Endothelial cell of umbilical vein (primary cell): ENCODE measurements around the gene CILP2. TPM values are rescaled to one million over a fixed set of nuclear protein-coding genes. Genes with fewer than 3 reads are reported as not detected.

ENCODE experiments used
- BruUV-seq: library from RNA; stranded (reverse); fragments of 400-500 nt; replicated peaks from 2 replicates; lab custom pipeline; 2021; lab: Mats Ljungman, UMichigan
- CTCF ChIA-PET: fragments of 300-600, 350-600 bp; sonication (Branson Sonifier 250); formaldehyde crosslinking; loops from one replicate; lab custom pipeline; 2021; ENCODE audit warnings: antibody characterized with exemption, inconsistent platforms; lab: Charles Lee
- POLR2A ChIA-PET: fragments of 300-600, 350-600 bp; sonication (Branson Sonifier 250); formaldehyde crosslinking; loops from one replicate; lab custom pipeline; 2021; ENCODE audit warnings: antibody characterized with exemption, inconsistent platforms; lab: Charles Lee
- DNase-seq: peaks from one replicate; pipeline ENCODE4 v3.0.0-alpha.2; 2011; ENCODE audit warnings: low read depth, low spot score
- FAIRE-seq: peaks from 2 replicates; lab custom pipeline; 2011; peaks lifted over from hg19 to GRCh38; lab: Jason Lieb, UNC
- H2AFZ ChIP-seq: 2 replicates; pipeline ENCODE4 v1.6.0; 2012; ENCODE audit warnings: low read depth, low read length, control low read depth, inconsistent platforms
- H3K27ac ChIP-seq: 2 replicates; pipeline ENCODE4 v1.5.1; 2011; ENCODE audit warnings: low read depth, mild to moderate bottlenecking, control low read depth, low read length, moderate library complexity; ENCODE audit not compliant: insufficient read depth
- H3K27me3 ChIP-seq, 2 experiments: 2 replicates each; pipeline versions ENCODE4 v1.6.0 to v1.6.1; 2011; ENCODE audit warnings: low read length in 2 of 2, mixed read lengths in 1 of 2; ENCODE audit not compliant: control insufficient read depth in 2 of 2, insufficient read depth in 2 of 2
- H3K36me3 ChIP-seq, 2 experiments: 2 replicates in 1 of 2; 3 replicates in 1 of 2; pipeline ENCODE4 v1.5.1; 2011; ENCODE audit warnings: low read length in 2 of 2, mild to moderate bottlenecking in 1 of 2, moderate library complexity in 1 of 2; ENCODE audit not compliant: control insufficient read depth in 2 of 2, insufficient read depth in 2 of 2; ENCODE audit errors: extremely low read depth in 1 of 2
- H3K4me1 ChIP-seq: 3 replicates; pipeline ENCODE4 v1.5.1; 2011; ENCODE audit warnings: mild to moderate bottlenecking, low read length; ENCODE audit not compliant: control insufficient read depth, insufficient read depth; ENCODE audit errors: extremely low read depth
- H3K4me2 ChIP-seq: 2 replicates; pipeline ENCODE4 v1.6.1; 2011; ENCODE audit warnings: low read length, control low read depth, mixed read lengths; ENCODE audit not compliant: insufficient read depth
- H3K4me3 ChIP-seq, 3 experiments: fragments of 200-600 bp in 1 of 3; sonication (generic), shearing (Covaris generic) in 1 of 3; replicated peaks in 1 of 3; 2 replicates each; pipeline ENCODE4 v1.5.1; 2011 to 2016; ENCODE audit warnings: control low read depth in 3 of 3, low read length in 3 of 3, mild to moderate bottlenecking in 2 of 3, inconsistent platforms in 1 of 3, low read depth in 1 of 3, moderate library complexity in 1 of 3; ENCODE audit not compliant: insufficient read depth in 1 of 3
- H3K79me2 ChIP-seq: 2 replicates; pipeline ENCODE4 v1.6.0; 2012; ENCODE audit warnings: low read length, inconsistent platforms; ENCODE audit not compliant: control insufficient read depth, insufficient read depth
- H3K9ac ChIP-seq: replicated peaks from 2 replicates; pipeline ENCODE3; 2011; ENCODE audit warnings: low read length, control low read depth; ENCODE audit not compliant: insufficient read depth; ENCODE audit errors: extremely low read depth
- H3K9me1 ChIP-seq: replicated peaks from 3 replicates; pipeline ENCODE4 v1.6.0; 2011; ENCODE audit warnings: mild to moderate bottlenecking, low read length; ENCODE audit not compliant: control insufficient read depth, insufficient read depth; ENCODE audit errors: extremely low read depth
- H3K9me3 ChIP-seq: replicated peaks from 2 replicates; pipeline ENCODE4 v1.5.1; 2012; ENCODE audit warnings: low read length, inconsistent platforms; ENCODE audit not compliant: control insufficient read depth, insufficient read depth
- H4K20me1 ChIP-seq: replicated peaks from 2 replicates; pipeline ENCODE3; 2011; ENCODE audit warnings: mild to moderate bottlenecking, low read length; ENCODE audit not compliant: control insufficient read depth, insufficient read depth; ENCODE audit errors: extremely low read depth
- CTCF ChIP-seq, 2 donors: IDR thresholded peaks; 1 replicate in 1 of 2; 2 replicates in 1 of 2; pipeline ENCODE4 v1.5.1; 2011; ENCODE audit warnings: low read length in 2 of 2, mild to moderate bottlenecking in 2 of 2, moderate library complexity in 2 of 2, control low read depth in 1 of 2, inconsistent platforms in 1 of 2, low read depth in 1 of 2; ENCODE audit not compliant: insufficient read depth in 1 of 2; ENCODE audit errors: extremely low read depth in 1 of 2
- EZH2 ChIP-seq: IDR thresholded peaks from 2 replicates; pipeline ENCODE4 v1.6.1; 2012; ENCODE audit warnings: borderline replicate concordance, low read depth, mild to moderate bottlenecking, moderate library complexity, low read length, inconsistent platforms; ENCODE audit not compliant: severe bottlenecking
- FOS ChIP-seq: IDR thresholded peaks from 2 replicates; pipeline ENCODE4 v1.6.1; 2011; ENCODE audit warnings: mild to moderate bottlenecking, low read length, moderate library complexity, borderline replicate concordance; ENCODE audit not compliant: insufficient read depth
- GATA2 ChIP-seq: IDR thresholded peaks from 2 replicates; pipeline ENCODE4 v1.7.0; 2011; ENCODE audit warnings: low read depth, mild to moderate bottlenecking, moderate library complexity, mixed read lengths, low read length; ENCODE audit not compliant: insufficient read length, insufficient read depth
- JUN ChIP-seq: IDR thresholded peaks from 2 replicates; pipeline ENCODE4 v1.6.1; 2011; ENCODE audit warnings: borderline replicate concordance, low read depth; ENCODE audit not compliant: insufficient read length, insufficient read depth
- MAX ChIP-seq: IDR thresholded peaks from 2 replicates; pipeline ENCODE4 v1.6.1; 2011; ENCODE audit not compliant: insufficient read depth, insufficient read length
- MYC ChIP-seq: IDR thresholded peaks from one replicate; pipeline ENCODE4 v1.6.1; 2011; ENCODE audit warnings: mild to moderate bottlenecking, low read depth, low read length
- POLR2A ChIP-seq: IDR thresholded peaks from 2 replicates; pipeline ENCODE4 v1.6.1; 2012; ENCODE audit warnings: low read depth, mild to moderate bottlenecking, control low read depth, low read length
- POLR2AphosphoS5 ChIP-seq: IDR thresholded peaks from 2 replicates; pipeline ENCODE4 v1.6.1; 2012; ENCODE audit warnings: low read depth, mild to moderate bottlenecking, control low read depth, low read length, moderate library complexity; ENCODE audit not compliant: insufficient read depth
- dilution Hi-C: fragments of 300-500 bp; cut with MboI; formaldehyde crosslinking; loops from one replicate; pipeline ENCODE4 v1.15.0; 2019; ENCODE audit warnings: low sequenced_read_pairs; ENCODE audit not compliant: extremely low pct_ligation_motif_present
- intact Hi-C: fragments of 100-400 bp; cut with micrococcal nuclease; formaldehyde crosslinking; loops from one replicate; pipeline ENCODE4 v1.10.0; 2022
- polyA plus RNA-seq, 4 experiments: library from polyadenylated mRNA; depleted of rRNA in 3 of 4; stranded (reverse) in 3 of 4; unstranded in 1 of 4; fragments of >200 nt; gene quantifications; 2 replicates each; pipeline versions ENCODE4 v1.2.1 to v1.2.3, GENCODE V29; 2011 to 2012; ENCODE audit warnings: missing spikeins in 1 of 4
- total RNA-seq: library from RNA; stranded (reverse); gene quantifications from 2 replicates; pipeline ENCODE4 v1.2.3, GENCODE V29; 2021

CILP2 gene
- total and polyA plus RNA-seq, 2 donors (not counting 3 experiments of a cell fraction or from before 2014, with no cell fraction given): 0.01 TPM; not detected in 1

DNA sequence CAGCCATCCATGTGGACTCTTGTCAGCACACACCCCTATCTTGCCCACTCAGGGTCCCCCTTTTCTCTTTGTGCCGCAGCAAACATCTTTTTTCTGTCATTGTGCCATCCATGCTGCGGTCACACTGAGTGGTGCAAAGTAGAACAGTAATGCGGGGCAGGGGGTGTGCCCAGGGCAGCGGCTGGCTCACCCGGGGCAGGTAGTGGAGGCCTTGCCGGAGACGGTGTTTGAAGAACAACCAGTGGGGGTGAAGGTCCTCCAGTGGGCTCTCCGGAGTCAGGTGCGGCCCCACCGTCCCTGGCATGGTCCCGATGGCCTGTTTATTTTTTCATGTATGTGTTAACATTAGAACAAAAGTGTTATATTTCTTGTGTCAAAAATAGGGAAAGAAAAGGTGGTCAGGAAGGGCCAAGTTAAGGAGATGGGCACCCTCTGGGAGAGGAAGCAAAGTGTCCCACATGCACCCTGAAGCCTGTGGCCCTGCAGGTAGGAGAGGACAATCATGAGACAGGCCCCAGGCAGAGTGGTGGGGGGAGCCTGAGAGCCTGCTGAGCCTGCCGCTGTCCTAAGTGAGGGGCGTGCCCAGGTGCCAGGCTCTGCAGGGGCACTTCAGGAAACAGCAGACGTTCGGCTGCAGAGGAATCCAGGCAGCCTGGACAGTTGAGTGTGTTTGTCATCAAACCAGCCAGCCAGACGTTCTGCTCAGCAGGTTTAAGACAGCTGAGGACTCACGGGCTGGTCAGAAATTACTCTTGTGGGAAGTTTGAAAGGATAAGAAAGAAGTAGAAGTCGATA is 35.1 kb upstream of the CILP2 start:
- dilution Hi-C loops: no loop called here
- H3K9me1 ChIP-seq: no peaks in the 10 kb centered on the region
- FAIRE-seq (no peak), DNase-seq (no peak)
- H3K9me3 ChIP-seq: no peaks in the 10 kb centered on the region
- no peak overlapping the region for H3K4me3 ChIP-seq
- no peak overlapping the region for H2AFZ ChIP-seq
- POLR2A ChIA-PET: no interaction called here
- no peaks in the 10 kb centered on the region for H4K20me1 ChIP-seq
- no peak for TF ChIP-seq EZH2
- TF ChIP-seq CTCF (IDR thresholded peaks at IDR 0.05; ENCODE audit: extremely low read depth in 1 of 2, insufficient read depth in 1 of 2, low read depth in 1 of 2, low read length in 2 of 2): no peak
- no peak for TF ChIP-seq MYC
- TF ChIP-seq JUN: no peak
- TF ChIP-seq POLR2AphosphoS5: no peak
- TF ChIP-seq MAX: no peak
- no peak for TF ChIP-seq GATA2
- TF ChIP-seq FOS: no peak
- no peak for TF ChIP-seq POLR2A
- intact Hi-C loops: no loop called here
- no peak overlapping the region for H3K9ac ChIP-seq
- no peaks in the 10 kb centered on the region for H3K27me3 ChIP-seq
- no peaks in the 10 kb centered on the region for H3K79me2 ChIP-seq
- no peak overlapping the region for H3K4me2 ChIP-seq
- no TSS peak for BruUV-seq
- no peaks in the 10 kb centered on the region for H3K4me1 ChIP-seq
- H3K27ac ChIP-seq: no peak overlapping the region
- peaks cover 22 to 66% of the 10 kb centered on the region in 2 experiments for H3K36me3 ChIP-seq
- CTCF ChIA-PET: interaction anchor here (1.5 kb wide), 1 partner anchor 13 kb away, joined by 3 read pairs; no protein-coding TSS in a partner anchor
